Cerebellar nuclear complex (tissue), 1 donor: ENCODE results near the gene PLXNA4.

Experiments
- DNase-seq, 2 experiments: peaks; one replicate each; lab custom pipeline; 2025; lab: John Stamatoyannopoulos, UW

The PLXNA4 gene

DNA sequence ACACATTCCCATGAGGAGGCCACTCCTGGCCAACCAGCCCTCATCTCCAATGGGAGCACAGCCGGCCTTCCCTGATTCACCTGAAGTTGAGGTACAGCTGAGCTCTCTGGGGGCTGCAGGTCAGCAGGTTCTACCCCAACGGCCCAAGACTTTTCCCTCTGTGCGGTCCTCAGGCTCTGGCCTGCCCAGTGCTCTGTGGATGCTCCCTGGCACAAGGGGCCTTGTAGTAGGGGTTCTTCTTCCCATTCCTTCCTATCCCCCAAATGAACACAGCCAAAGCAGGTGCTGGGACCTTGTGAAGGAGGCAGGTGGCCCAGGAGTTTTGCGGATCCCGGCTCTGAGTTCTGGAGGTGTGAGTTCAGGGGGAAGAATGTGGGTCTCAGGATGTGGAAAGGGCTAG is 72.2 kb downstream of the PLXNA4 start:
- DNase-seq: no peak

DNA sequence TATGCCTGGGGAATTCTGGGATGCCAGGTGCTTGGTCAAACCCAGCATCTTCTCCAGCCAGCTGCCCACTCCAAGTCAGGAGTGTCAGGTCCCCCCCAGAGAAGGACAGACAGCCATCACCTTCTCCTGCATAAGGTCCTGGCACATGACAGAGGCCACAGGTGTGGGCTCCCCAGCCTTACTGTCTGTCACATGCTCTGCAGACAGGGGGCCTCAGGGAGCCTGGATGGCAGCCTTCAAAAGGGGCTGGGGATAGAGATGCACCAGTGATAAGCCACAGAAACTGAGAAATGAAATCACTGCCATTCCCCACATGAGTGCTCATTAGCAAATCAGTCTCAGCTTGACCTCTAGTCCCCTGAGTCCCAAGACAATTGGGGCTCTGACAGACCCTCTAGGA is 72.9 kb downstream of the PLXNA4 start:
- DNase-seq: no peak

- DNase-seq: no peak
Observed at GRCh38 chr7:132501956-132502355, 74.3 kb downstream of the PLXNA4 start.

- no peak for DNase-seq
Observed at GRCh38 chr7:132500727-132501440, 75.4 kb downstream of the PLXNA4 start.

DNA sequence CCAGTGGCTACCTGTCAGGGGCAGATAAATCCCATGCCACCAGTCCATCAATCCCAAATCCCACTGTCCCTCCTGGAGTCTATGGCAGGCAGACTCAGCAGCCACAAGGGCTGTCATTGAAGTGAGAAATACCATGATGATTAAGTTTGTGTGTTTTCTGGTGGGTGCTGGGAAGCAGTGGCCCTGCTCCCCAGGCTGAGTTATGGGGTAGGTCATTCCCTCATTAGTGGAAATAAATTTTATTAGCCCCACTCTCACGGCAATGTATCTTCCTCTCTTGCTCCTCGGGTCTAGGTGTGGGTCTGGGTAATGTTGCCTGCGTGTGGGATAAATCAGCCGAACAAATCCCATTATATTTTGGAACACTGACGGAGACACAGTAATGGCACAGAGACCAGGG is 76.8 kb downstream of the PLXNA4 start:
- no peak for DNase-seq

DNA sequence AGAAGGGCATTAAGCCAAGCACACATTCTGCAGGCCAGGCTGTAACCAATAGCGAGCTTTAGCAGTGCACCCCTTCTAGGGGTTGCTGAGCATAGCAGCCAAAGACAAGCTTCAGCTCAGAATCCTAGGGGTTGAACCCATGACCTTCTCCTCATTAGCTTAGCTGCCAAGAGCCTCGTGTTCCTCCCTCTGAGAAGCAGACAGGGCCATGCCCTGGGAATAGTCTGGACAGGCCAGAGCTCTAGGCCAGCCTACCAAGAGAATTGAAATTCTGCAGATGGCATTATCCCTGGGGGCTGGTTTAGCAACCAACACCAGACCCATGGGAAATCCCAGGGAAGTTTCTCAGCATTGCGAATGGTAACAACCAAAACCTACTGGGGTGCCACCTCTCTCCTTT is 77.2 kb downstream of the PLXNA4 start:
- DNase-seq: no peak

GRCh38 chr7:132498319-132498718 is 78.0 kb downstream of the PLXNA4 start:
- DNase-seq: no peak

GRCh38 chr7:132497098-132497497 is 79.2 kb downstream of the PLXNA4 start:
- DNase-seq: no peak

GRCh38 chr7:132495936-132496335 is 80.3 kb downstream of the PLXNA4 start:
- no peak for DNase-seq

- DNase-seq: no peak
Observed at GRCh38 chr7:132494474-132494873, 81.8 kb downstream of the PLXNA4 start.

GRCh38 chr7:132492823-132493445 is 83.3 kb downstream of the PLXNA4 start:
- no peak for DNase-seq

- no peak for DNase-seq
Observed at GRCh38 chr7:132491391-132491945, 84.8 kb downstream of the PLXNA4 start.

DNA sequence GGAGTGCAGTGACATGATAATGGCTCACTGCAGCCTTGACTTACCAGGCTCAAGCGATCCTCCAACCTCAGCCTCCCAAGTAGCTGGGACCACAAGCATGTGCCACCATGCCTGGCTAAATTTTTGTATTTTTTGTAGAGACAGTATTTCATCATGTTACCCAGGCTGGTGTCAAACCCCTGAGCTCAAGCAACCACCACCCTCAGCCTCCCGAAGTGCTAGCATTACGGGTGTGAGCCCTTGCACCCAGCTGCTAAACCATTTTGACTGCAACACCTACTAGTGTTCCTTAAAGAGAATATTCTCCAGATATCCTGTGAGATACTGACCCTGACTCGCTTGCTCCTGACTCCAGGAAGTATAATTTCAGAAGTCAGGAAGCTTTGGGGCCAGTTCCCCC is 85.8 kb downstream of the PLXNA4 start:
- no peak for DNase-seq

GRCh38 chr7:132489776-132490237 is 86.5 kb downstream of the PLXNA4 start:
- no peak for DNase-seq

GRCh38 chr7:132488634-132489302 is 87.5 kb downstream of the PLXNA4 start:
- DNase-seq: no peak

DNA sequence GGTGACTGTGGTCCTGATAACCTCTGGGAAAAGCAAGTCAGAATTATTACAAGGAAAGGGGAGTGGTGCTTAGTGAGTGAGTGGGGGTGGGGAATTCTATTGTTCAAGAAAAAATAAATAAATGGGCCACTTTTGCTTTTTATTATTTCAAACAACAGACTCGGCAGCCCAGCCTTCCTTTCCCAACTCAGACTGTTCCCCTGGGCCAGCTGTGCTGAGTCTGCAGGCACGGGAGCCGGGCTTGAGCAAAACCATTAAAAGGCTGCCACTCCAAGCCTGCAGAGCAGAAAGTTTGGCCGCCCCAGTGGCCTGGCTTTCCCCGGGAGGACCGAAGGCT is 90.0 kb downstream of the PLXNA4 start:
- no peak for DNase-seq

DNA sequence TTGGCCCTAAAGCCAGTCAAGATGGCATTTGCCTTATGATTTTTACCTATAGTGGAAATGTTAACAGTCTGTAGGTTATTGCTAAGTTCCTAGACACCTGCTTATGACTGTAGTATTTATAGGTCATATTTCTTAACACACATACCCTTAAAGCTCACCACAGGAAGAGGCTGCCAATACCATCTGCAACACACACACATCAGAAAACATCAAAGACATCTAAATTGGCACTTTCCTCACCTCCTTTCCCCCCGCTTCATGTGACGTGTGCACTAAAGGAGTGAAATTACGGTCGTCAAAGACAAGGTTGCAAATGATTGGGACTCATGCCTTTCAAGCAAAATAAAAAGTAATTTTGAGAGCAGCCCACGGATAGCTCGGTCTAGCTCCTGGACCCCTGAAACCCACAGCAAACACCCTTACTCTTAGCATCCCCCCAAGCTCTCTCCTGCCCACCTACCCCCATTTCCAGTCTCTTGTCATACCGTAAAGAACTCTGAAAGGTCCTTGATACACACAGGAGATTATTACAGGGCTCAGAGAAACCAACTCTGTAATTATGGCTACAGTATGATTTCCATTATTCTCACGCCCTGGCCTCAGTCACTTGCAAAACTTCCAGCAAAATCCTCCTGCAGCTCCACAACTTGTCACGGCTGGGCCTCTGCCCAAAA is 90.5 kb downstream of the PLXNA4 start:
- no peak for DNase-seq

DNA sequence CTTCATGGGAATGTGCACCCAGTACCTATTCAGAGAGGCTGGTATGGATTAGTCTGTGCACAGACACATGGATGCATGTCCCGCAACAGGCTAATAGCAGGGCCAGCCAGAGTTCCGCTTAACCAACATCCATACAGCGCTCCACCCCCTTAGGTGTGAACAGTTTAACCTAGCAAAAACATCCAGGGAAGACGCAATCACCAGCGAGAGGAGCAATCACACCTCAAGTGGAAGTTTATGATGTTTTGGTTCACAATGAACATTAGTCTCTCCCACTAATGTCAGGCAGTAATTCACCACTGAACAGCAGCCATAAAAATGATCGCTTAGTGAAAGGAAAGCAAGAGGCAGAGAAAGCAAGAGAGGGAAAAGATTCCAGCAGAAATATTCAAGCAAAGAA is 91.1 kb downstream of the PLXNA4 start:
- no peak for DNase-seq

DNA sequence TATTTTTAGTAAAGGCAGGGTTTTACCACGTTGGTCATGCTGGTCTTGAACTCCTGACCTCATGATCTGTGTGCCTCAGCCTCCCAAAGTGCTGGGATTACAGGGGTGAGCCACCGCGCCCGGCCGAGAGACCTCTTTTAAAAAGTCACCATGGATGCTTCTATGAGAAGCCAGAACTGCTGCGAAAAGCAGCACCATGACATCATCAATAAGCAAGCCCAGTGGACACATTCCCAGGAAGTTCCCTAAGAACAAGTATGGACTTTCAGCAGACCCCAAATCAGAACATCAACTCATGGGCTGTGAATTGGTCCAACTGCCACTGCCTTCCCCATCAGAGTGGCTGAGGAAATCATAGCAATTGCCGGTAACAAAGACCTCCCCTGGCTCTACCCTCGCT is 93.4 kb downstream of the PLXNA4 start:
- no peak for DNase-seq

DNA sequence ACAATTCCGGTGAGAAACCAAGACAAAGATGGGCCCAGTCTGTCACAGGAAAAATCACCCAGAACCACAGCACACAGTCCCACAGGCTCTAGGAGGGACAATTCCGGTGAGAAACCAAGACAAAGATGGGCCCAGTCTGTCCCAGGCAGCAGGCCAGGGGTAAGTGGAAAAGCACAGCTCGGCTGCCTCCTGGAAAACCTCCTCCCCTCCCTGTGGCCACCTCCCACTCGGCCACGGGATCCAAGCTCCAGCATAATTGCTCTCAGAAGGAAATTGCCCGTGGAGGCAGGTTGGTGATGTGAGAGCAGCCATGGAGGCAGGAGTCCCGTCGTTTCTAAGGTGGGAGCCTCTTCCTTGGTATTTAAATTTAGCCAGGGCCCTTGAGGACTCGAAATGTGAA is 95.7 kb downstream of the PLXNA4 start:
- no peak for DNase-seq

GRCh38 chr7:132476541-132476940 is 99.7 kb downstream of the PLXNA4 start:
- no peak for DNase-seq

DNA sequence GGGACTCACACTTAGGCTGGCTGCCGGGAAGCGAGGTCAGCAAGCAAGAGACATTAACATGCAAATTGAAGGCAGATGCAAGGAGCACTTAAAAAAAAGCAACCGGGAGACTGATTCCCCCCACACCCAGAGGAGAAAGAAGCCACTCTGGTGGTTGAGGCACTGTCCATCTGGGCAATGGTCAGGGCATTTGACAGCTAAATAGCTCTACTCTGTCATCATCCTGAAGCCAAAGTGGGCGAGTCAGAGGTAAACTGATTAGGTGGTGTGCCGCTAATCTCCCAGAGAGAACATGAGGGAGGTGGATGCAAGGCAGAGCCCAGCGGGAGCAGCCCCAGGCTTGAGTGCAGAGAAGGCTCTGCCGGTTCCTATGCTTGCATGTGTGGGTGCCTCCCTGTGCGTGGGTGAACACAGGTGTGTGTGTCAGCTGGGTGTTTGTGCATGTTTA is 100.6 kb downstream of the PLXNA4 start:
- DNase-seq: no peak
